Measurements from ENCODE around the gene BCL2L2. TPM values are rescaled to one million over a fixed set of nuclear protein-coding genes. Genes with fewer than 3 reads are reported as not detected.

Gene BCL2L2
- total and polyA plus RNA-seq, 2 of the 8 experiments (the other 6 are each of a cell fraction or from before 2014, with no cell fraction given), result 9.3 to 13.8 TPM

DNA sequence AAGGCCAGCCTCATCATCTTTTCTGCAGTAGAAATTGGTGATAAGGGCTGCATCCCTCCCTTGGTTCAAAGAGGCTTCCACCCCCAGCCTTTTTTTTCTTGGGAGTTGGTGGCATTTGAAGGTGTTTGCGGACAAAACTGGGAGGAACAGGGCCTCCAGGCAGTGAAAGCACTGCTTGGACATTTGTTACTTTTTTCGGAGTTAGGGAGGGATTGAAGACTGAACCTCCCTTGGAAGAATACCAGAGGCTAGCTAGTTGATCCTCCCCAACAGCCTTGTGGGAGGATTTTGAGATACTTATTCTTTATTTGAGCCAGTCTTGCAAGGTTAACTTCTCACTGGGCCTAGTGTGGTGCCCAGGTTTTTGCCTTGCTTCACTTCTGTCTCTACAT is 17.8 kb downstream of the BCL2L2 start:
- H2AFZ ChIP-seq (ENCODE audit: low read length), result no peak overlapping the region
- no peak overlapping the region for H3K23ac ChIP-seq (ENCODE audit: insufficient read length)
- peaks cover 11 to 17% of the 10 kb centered on the region in 2 experiments for H3K79me2 ChIP-seq (ENCODE audit: control insufficient read depth in 1 of 2, insufficient read depth in 2 of 2, low read length in 2 of 2)
- H3K9ac ChIP-seq (replicated peaks in 1 of 4; ENCODE audit: extremely low read depth in 1 of 4, low read depth in 3 of 4, low read length in 3 of 4), result no peak overlapping the region
- no peak overlapping the region for H3K4ac ChIP-seq (replicated peaks; ENCODE audit: insufficient read length, low read depth, low read length)
- H3K14ac ChIP-seq (ENCODE audit: insufficient read length), result no peak overlapping the region
- no peak overlapping the region for H3K4me3 ChIP-seq (ENCODE audit: extremely low read depth in 1 of 4, insufficient read depth in 2 of 4, low read depth in 3 of 4, low read length in 4 of 4)
- H2AK5ac ChIP-seq (ENCODE audit: low read depth, low read length), result no peak overlapping the region
- peaks cover 0 to 6% (median 2%) of the 10 kb centered on the region in 4 experiments; a peak in 6 of 7 replicates for H3K4me1 ChIP-seq (replicated peaks in 1 of 4; ENCODE audit: control insufficient read depth in 3 of 4, insufficient read depth in 4 of 4, low read length in 3 of 4)
- H2BK12ac ChIP-seq (ENCODE audit: low read depth, low read length), result no peak overlapping the region
- no peak overlapping the region for H4K91ac ChIP-seq (replicated peaks; ENCODE audit: insufficient read length, low read length)
- no peak overlapping the region for H4K8ac ChIP-seq (ENCODE audit: extremely low read depth, insufficient read depth, low read length)
- H3K9me3 ChIP-seq (ENCODE audit: insufficient read depth in 2 of 2, low read depth in 1 of 2, low read length in 1 of 2), result no peaks in the 10 kb centered on the region
- no peak overlapping the region for H3K4me2 ChIP-seq (ENCODE audit: insufficient read depth in 1 of 2, low read depth in 2 of 2, low read length in 2 of 2)
- H3K18ac ChIP-seq (ENCODE audit: extremely low read depth, low read length), result no peak overlapping the region
- peaks cover 9 to 35% (median 24%) of the 10 kb centered on the region in 4 experiments; a peak in 7 of 8 replicates for H3K36me3 ChIP-seq (ENCODE audit: control insufficient read depth in 2 of 4, insufficient read depth in 4 of 4, low read length in 3 of 4)
- no peak overlapping the region for H2BK120ac ChIP-seq (replicated peaks; ENCODE audit: low read depth, low read length)
- POLR2A ChIA-PET (ENCODE audit: partially characterized antibody), result interaction anchor here (0.9 to 4.7 kb wide), 3 partner anchors 17 to 42 kb away, joined by 3 to 48 read pairs (median 4); partner anchors contain the start of genes BCL2L2 and PPP1R3E
- no peak overlapping the region for H3K27ac ChIP-seq (ENCODE audit: low read depth, low read length)
- H3K79me1 ChIP-seq (ENCODE audit: low read depth, low read length), result peaks cover 10% of the 10 kb centered on the region; the same call in 1 of the 2 replicates
- FAIRE-seq (no peak), DNase-seq (ENCODE audit: low read depth in 1 of 2, low spot score in 2 of 2) (no peak)
- no peaks in the 10 kb centered on the region for H3K27me3 ChIP-seq (replicated peaks in 1 of 4; ENCODE audit: control insufficient read depth in 3 of 4, extremely low read depth in 1 of 4, insufficient read depth in 3 of 4, low read length in 3 of 4)
- no peaks in the 10 kb centered on the region for H4K20me1 ChIP-seq (replicated peaks in 1 of 2; ENCODE audit: control insufficient read depth in 1 of 2, insufficient read depth in 2 of 2, low read length in 2 of 2)
- H2BK15ac ChIP-seq (ENCODE audit: low read length), result no peak overlapping the region
- no peak overlapping the region for H2BK5ac ChIP-seq (ENCODE audit: low read depth, low read length)
- 100% methylated on average over 2 of the region's 2 CpGs; no CpG with 5 or more reads in 1 of the 2 experiments for WGBS, 2 experiments (ENCODE audit: extremely low coverage in 1 of 2, insufficient coverage in 1 of 2, insufficient read length in 1 of 2, insufficient replicate concordance in 2 of 2, low coverage in 1 of 2, low lambda C conversion rate in 2 of 2, missing lambda C conversion rate in 1 of 2)
- peaks cover 10% of the 10 kb centered on the region for H3K23me2 ChIP-seq (ENCODE audit: low read depth, low read length)
- CTCF ChIA-PET (ENCODE audit: partially characterized antibody), result interaction anchor here (0.8 to 3.7 kb wide), 3 partner anchors 22 to 155 kb away, joined by 3 to 27 read pairs (median 3); no protein-coding TSS in a partner anchor
- no peak overlapping the region for H4K5ac ChIP-seq (ENCODE audit: insufficient read length, low read depth, low read length)
- no peak overlapping the region for H2BK20ac ChIP-seq (ENCODE audit: low read length)
- H3K56ac ChIP-seq (replicated peaks; ENCODE audit: insufficient read length, low read depth, low read length), result no peak overlapping the region
- TF ChIP-seq EZH2 (IDR thresholded peaks at IDR 0.05; ENCODE audit: low read depth, low read length, severe bottlenecking) (no peak), SIRT6 (IDR thresholded peaks at IDR 0.05; ENCODE audit: low read length) (no peak), GABPA (IDR thresholded peaks at IDR 0.05; ENCODE audit: borderline replicate concordance, insufficient read depth, low read length) (no peak), SIN3A (conservative IDR thresholded peaks at IDR 0.05 in 1 of 2, IDR thresholded peaks at IDR 0.05 in 1 of 2; ENCODE audit: low read depth in 1 of 2, low read length in 2 of 2) (no peak)

Data from H1 (cell line).